WTC11 (cell line): Measurements from ENCODE around the gene STAT3. TPM values are rescaled to one million over a fixed set of nuclear protein-coding genes. Genes with fewer than 3 reads are reported as not detected.

ENCODE experiments used
- AR ChIP-seq: fragments of 250-450 bp; sonication (Bioruptor Pico); IDR thresholded peaks from 2 replicates; pipeline ENCODE4 v1.9.0; 2021; ENCODE audit warnings: mild to moderate bottlenecking
- FOXK1 ChIP-seq: sonication (generic); formaldehyde crosslinking; IDR thresholded peaks from 2 replicates; pipeline ENCODE4 v1.8.0; 2022; ENCODE audit warnings: mild to moderate bottlenecking, moderate library complexity, missing genetic modification reagents
- NFE2L1 ChIP-seq: sonication (generic); formaldehyde crosslinking; IDR thresholded peaks from 2 replicates; pipeline ENCODE4 v1.8.1; 2023; ENCODE audit warnings: missing genetic modification reagents
- NR1H2 ChIP-seq: sonication (generic); formaldehyde crosslinking; IDR thresholded peaks from 2 replicates; pipeline ENCODE4 v1.9.0; 2021; ENCODE audit warnings: mild to moderate bottlenecking, moderate library complexity, missing genetic modification reagents
- NR2C2 ChIP-seq: sonication (generic); formaldehyde crosslinking; IDR thresholded peaks from 2 replicates; pipeline ENCODE4 v1.8.0; 2022; ENCODE audit warnings: mild to moderate bottlenecking, missing genetic modification reagents
- PREB ChIP-seq: sonication (generic); formaldehyde crosslinking; IDR thresholded peaks from 2 replicates; pipeline ENCODE4 v1.8.1; 2022; ENCODE audit warnings: mild to moderate bottlenecking, missing genetic modification reagents, moderate library complexity, borderline replicate concordance
- RELA ChIP-seq: sonication (generic); formaldehyde crosslinking; IDR thresholded peaks from 2 replicates; pipeline ENCODE4 v1.8.1; 2022; ENCODE audit warnings: missing genetic modification reagents, mild to moderate bottlenecking, borderline replicate concordance
- SMAD3 ChIP-seq: sonication (generic); formaldehyde crosslinking; IDR thresholded peaks from 2 replicates; pipeline ENCODE4 v1.8.0; 2022; ENCODE audit warnings: missing genetic modification reagents, mild to moderate bottlenecking, borderline replicate concordance
- ZNF138 ChIP-seq: sonication (generic); formaldehyde crosslinking; conservative IDR thresholded peaks from 2 replicates; pipeline ENCODE4 v1.8.1; 2022; ENCODE audit warnings: mild to moderate bottlenecking, moderate library complexity, missing genetic modification reagents
- ZNF416 ChIP-seq: fragments of 250-450 bp; sonication (Bioruptor Pico); IDR thresholded peaks from 2 replicates; pipeline ENCODE4 v1.9.0; 2021; ENCODE audit warnings: mild to moderate bottlenecking, inconsistent platforms
- ZNF532 ChIP-seq: fragments of 250-450 bp; sonication (Bioruptor Pico); IDR thresholded peaks from 2 replicates; pipeline ENCODE4 v1.9.0; 2021; ENCODE audit warnings: mild to moderate bottlenecking, borderline replicate concordance
- total RNA-seq: library from RNA; stranded (reverse); gene quantifications from 3 replicates; pipeline ENCODE4 v1.2.3, GENCODE V29; 2021
- TF ChIP-seq, protein P1 (sequence below): sonication (generic); formaldehyde crosslinking; IDR thresholded peaks from 2 replicates; pipeline ENCODE4 v1.8.1; 2023; ENCODE audit warnings: mild to moderate bottlenecking, missing genetic modification reagents, borderline replicate concordance
- TF ChIP-seq, protein P2 (sequence below): sonication (generic); formaldehyde crosslinking; conservative IDR thresholded peaks from 2 replicates; pipeline ENCODE4 v1.8.1; 2022; ENCODE audit warnings: mild to moderate bottlenecking, missing genetic modification reagents
- TF ChIP-seq, protein P3 (sequence below): fragments of 250-450 bp; sonication (Bioruptor Pico); IDR thresholded peaks from 2 replicates; pipeline ENCODE4 v1.9.0; 2021; ENCODE audit warnings: moderate library complexity, mild to moderate bottlenecking, inconsistent platforms, borderline replicate concordance

The STAT3 gene
- total RNA-seq, 1 experiment from 2014 or later: 98.0 TPM

- TF ChIP-seq, protein P1, sequence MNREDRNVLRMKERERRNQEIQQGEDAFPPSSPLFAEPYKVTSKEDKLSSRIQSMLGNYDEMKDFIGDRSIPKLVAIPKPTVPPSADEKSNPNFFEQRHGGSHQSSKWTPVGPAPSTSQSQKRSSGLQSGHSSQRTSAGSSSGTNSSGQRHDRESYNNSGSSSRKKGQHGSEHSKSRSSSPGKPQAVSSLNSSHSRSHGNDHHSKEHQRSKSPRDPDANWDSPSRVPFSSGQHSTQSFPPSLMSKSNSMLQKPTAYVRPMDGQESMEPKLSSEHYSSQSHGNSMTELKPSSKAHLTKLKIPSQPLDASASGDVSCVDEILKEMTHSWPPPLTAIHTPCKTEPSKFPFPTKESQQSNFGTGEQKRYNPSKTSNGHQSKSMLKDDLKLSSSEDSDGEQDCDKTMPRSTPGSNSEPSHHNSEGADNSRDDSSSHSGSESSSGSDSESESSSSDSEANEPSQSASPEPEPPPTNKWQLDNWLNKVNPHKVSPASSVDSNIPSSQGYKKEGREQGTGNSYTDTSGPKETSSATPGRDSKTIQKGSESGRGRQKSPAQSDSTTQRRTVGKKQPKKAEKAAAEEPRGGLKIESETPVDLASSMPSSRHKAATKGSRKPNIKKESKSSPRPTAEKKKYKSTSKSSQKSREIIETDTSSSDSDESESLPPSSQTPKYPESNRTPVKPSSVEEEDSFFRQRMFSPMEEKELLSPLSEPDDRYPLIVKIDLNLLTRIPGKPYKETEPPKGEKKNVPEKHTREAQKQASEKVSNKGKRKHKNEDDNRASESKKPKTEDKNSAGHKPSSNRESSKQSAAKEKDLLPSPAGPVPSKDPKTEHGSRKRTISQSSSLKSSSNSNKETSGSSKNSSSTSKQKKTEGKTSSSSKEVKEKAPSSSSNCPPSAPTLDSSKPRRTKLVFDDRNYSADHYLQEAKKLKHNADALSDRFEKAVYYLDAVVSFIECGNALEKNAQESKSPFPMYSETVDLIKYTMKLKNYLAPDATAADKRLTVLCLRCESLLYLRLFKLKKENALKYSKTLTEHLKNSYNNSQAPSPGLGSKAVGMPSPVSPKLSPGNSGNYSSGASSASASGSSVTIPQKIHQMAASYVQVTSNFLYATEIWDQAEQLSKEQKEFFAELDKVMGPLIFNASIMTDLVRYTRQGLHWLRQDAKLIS (CRISPR knock-in tag): no peak
- TF ChIP-seq, protein P2, sequence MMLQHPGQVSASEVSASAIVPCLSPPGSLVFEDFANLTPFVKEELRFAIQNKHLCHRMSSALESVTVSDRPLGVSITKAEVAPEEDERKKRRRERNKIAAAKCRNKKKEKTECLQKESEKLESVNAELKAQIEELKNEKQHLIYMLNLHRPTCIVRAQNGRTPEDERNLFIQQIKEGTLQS (CRISPR knock-in tag): no peak
- TF ChIP-seq, protein P3, sequence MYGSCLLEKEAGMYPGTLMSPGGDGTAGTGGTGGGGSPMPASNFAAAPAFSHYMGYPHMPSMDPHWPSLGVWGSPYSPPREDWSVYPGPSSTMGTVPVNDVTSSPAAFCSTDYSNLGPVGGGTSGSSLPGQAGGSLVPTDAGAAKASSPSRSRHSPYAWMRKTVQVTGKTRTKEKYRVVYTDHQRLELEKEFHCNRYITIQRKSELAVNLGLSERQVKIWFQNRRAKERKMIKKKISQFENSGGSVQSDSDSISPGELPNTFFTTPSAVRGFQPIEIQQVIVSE (CRISPR knock-in tag): no peak
- no peak for TF ChIP-seq PREB (CRISPR knock-in tag)
- TF ChIP-seq NR1H2 (CRISPR knock-in tag): no peak
- TF ChIP-seq NR2C2: no peak
- no peak for TF ChIP-seq ZNF138 (CRISPR knock-in tag)
- no peak for TF ChIP-seq SMAD3 (CRISPR knock-in tag)
- TF ChIP-seq FOXK1: no peak
- no peak for TF ChIP-seq ZNF416 (CRISPR knock-in tag)
- TF ChIP-seq AR (CRISPR knock-in tag): no peak
- TF ChIP-seq NFE2L1 (CRISPR knock-in tag): no peak
- TF ChIP-seq ZNF532 (CRISPR knock-in tag): no peak
- no peak for TF ChIP-seq RELA (CRISPR knock-in tag)
Observed at GRCh38 chr17:42381898-42382297, 6.3 kb downstream of the STAT3 start (continued).
